GM12891 (cell line): ENCODE results near the gene RFX2.

ENCODE experiments used
- PAX5 ChIP-seq: IDR thresholded peaks from 2 replicates; pipeline ENCODE4 v1.6.1; 2011; ENCODE audit warnings: low read length, moderate library complexity, mild to moderate bottlenecking; ENCODE audit not compliant: insufficient read depth, severe bottlenecking
- POLR2A ChIP-seq: IDR thresholded peaks from 2 replicates; pipeline ENCODE4 v1.6.1; 2011; ENCODE audit warnings: low read depth, low read length, control low read depth
- POLR2AphosphoS5 ChIP-seq: IDR thresholded peaks from 2 replicates; pipeline ENCODE4 v1.6.1; 2011; ENCODE audit warnings: low read depth, low read length, control low read depth
- SPI1 ChIP-seq: IDR thresholded peaks from 2 replicates; pipeline ENCODE4 v1.6.1; 2011; ENCODE audit warnings: low read depth, low read length, control low read depth
- TAF1 ChIP-seq: IDR thresholded peaks from 2 replicates; pipeline ENCODE4 v1.6.1; 2011; ENCODE audit warnings: low read depth, low read length, control low read depth

- no peak for TF ChIP-seq SPI1
- no peak for TF ChIP-seq POLR2A
- TF ChIP-seq POLR2AphosphoS5 = no peak
- TF ChIP-seq PAX5 = no peak
- no peak for TF ChIP-seq TAF1
These were observed 45.8 kb downstream of the RFX2 start for GRCh38 chr19:6064336-6065073.
